HG02798 (cell line): ENCODE measurements around the gene NELFCD.
"Not testable (repeated sequence)": the region's sequence is repeated elsewhere in the genome, so short reads cannot be mapped to it uniquely, and the experiment has no call there.

Experiments used
- ATAC-seq: cut with Tn5 transposase; IDR thresholded peaks from one replicate; pipeline ENCODE4 v1.9.1; 2021; ENCODE audit warnings: mild to moderate bottlenecking; ENCODE audit not compliant: unreplicated experiment, poor library complexity

NELFCD gene

GRCh38 chr20:59020938-59021551 lies 40.0 kb downstream of the NELFCD start:
- ATAC-seq: no peak

- ATAC-seq: no peak
These were observed 41.7 kb downstream of the NELFCD start for GRCh38 chr20:59022754-59023153.

- ATAC-seq: no peak
These were observed 42.6 kb downstream of the NELFCD start for GRCh38 chr20:59023616-59024015.

GRCh38 chr20:59024111-59024530 lies 43.1 kb downstream of the NELFCD start:
- no peak for ATAC-seq

GRCh38 chr20:59025086-59025485 lies 44.0 kb downstream of the NELFCD start:
- ATAC-seq: no peak

GRCh38 chr20:59025511-59025910 lies 44.5 kb downstream of the NELFCD start:
- ATAC-seq: no peak

GRCh38 chr20:59026904-59027740 lies 46.1 kb downstream of the NELFCD start:
- no peak for ATAC-seq

- no peak for ATAC-seq
These were observed 46.8 kb downstream of the NELFCD start for GRCh38 chr20:59027741-59028320.

GRCh38 chr20:59028812-59029211 lies 47.8 kb downstream of the NELFCD start:
- ATAC-seq: no peak

GRCh38 chr20:59030911-59031563 lies 50.0 kb downstream of the NELFCD start:
- no peak for ATAC-seq

- ATAC-seq: no peak
These were observed 50.5 kb downstream of the NELFCD start for GRCh38 chr20:59031564-59032022.

- ATAC-seq: peak; percentile 98
These were observed 51.1 kb downstream of the NELFCD start, which contains the start of gene ATP5F1E for GRCh38 chr20:59032023-59032712. ATP5F1E (minus strand) TSS chr20:59032335; CDS start chr20:59032251, 84 bp downstream.

GRCh38 chr20:59032713-59033059 lies 51.6 kb downstream of the NELFCD start:
- no peak for ATAC-seq

- ATAC-seq: no peak
These were observed 52.0 kb downstream of the NELFCD start for GRCh38 chr20:59033093-59033492.

GRCh38 chr20:59033616-59034165 lies 52.6 kb downstream of the NELFCD start:
- no peak for ATAC-seq

GRCh38 chr20:59035381-59035780 lies 54.3 kb downstream of the NELFCD start:
- no peak for ATAC-seq

- no peak for ATAC-seq
These were observed 56.3 kb downstream of the NELFCD start for GRCh38 chr20:59037386-59037785.

GRCh38 chr20:59039233-59039632 lies 58.2 kb downstream of the NELFCD start:
- ATAC-seq: no peak

- ATAC-seq: no peak
These were observed 59.6 kb downstream of the NELFCD start for GRCh38 chr20:59040667-59041066.

- ATAC-seq: not testable (repeated sequence)
These were observed 60.4 kb downstream of the NELFCD start for GRCh38 chr20:59041487-59041886.
